BJ (cell line): ENCODE results near the gene CASP4. TPM values are rescaled to one million over a fixed set of nuclear protein-coding genes. Genes with fewer than 3 reads are reported as not detected.
A peak's percentile ranks its signal among the peaks of the same experiment; 100 is the strongest.

ENCODE experiments used
- CTCF ChIA-PET: fragments of 350-600 bp; formaldehyde crosslinking; extraction: SDS; loops from one replicate; lab custom pipeline; 2021; ENCODE audit warnings: antibody characterized with exemption, inconsistent platforms; lab: Yijun Ruan, JAX
- POLR2A ChIA-PET: fragments of 300-600 bp; sonication (Branson Sonifier 250); formaldehyde crosslinking; extraction: SDS; loops from one replicate; lab custom pipeline; 2021; ENCODE audit warnings: antibody characterized with exemption; lab: Charles Lee
- DNase-seq: peaks from one replicate; pipeline ENCODE4 v3.0.0-alpha.2; 2011; ENCODE audit warnings: low read depth
- H3K27me3 ChIP-seq: 2 replicates; pipeline ENCODE4 v1.6.0; 2011; ENCODE audit warnings: low read length; ENCODE audit not compliant: control insufficient read depth, insufficient read depth
- H3K36me3 ChIP-seq: 2 replicates; pipeline ENCODE4 v1.5.1; 2011; ENCODE audit warnings: low read length; ENCODE audit not compliant: control insufficient read depth, insufficient read depth
- H3K4me3 ChIP-seq: 2 replicates; pipeline ENCODE4 v1.5.1; 2011; ENCODE audit warnings: low read depth, mild to moderate bottlenecking, control low read depth, low read length
- CTCF ChIP-seq: IDR thresholded peaks from 2 replicates; pipeline ENCODE4 v1.5.1; 2011; ENCODE audit warnings: low read depth, mild to moderate bottlenecking, control low read depth, inconsistent platforms, low read length, moderate library complexity; ENCODE audit not compliant: insufficient read depth
- polyA plus RNA-seq: library from polyadenylated mRNA; depleted of rRNA; stranded (reverse); fragments of >200 nt; gene quantifications from 2 replicates; pipeline ENCODE4 v1.2.3, GENCODE V29; 2011

CASP4 gene
- polyA plus RNA-seq, 1 experiment: 87.7 TPM

GRCh38 chr11:104925850-104926249 lies 42.5 kb downstream of the CASP4 start:
- CTCF ChIA-PET: no interaction called here
- H3K27me3 ChIP-seq: no peaks in the 10 kb centered on the region
- TF ChIP-seq CTCF: no peak
- DNase-seq: no peak
- H3K36me3 ChIP-seq: no peaks in the 10 kb centered on the region
- H3K4me3 ChIP-seq: no peak overlapping the region
- POLR2A ChIA-PET: no interaction called here

- Histone ChIP-seq H3K36me3 (no peaks in the 10 kb centered on the region), H3K4me3 (peak overlapping the region; percentile 31), H3K27me3 (no peaks in the 10 kb centered on the region)
- no peak for TF ChIP-seq CTCF
- ChIA-PET POLR2A (no interaction called here), CTCF (no interaction called here)
- peak; percentile 63 for DNase-seq
Measured at GRCh38 chr11:104918113-104918824, 50.1 kb downstream of the CASP4 start.

GRCh38 chr11:104917271-104918112 lies 50.9 kb downstream of the CASP4 start:
- TF ChIP-seq CTCF: no peak
- ChIA-PET CTCF (interaction anchor here (1.2 kb wide), 1 partner anchor 21 kb away, joined by 3 read pairs; no protein-coding TSS in a partner anchor), POLR2A (interaction anchor here (0.6 kb wide), 1 partner anchor 411 kb away, joined by 3 read pairs; no protein-coding TSS in a partner anchor)
- Histone ChIP-seq H3K27me3 (no peaks in the 10 kb centered on the region), H3K4me3 (peak overlapping the region; percentile 31), H3K36me3 (no peaks in the 10 kb centered on the region)
- no peak for DNase-seq

- Histone ChIP-seq H3K36me3 (no peaks in the 10 kb centered on the region), H3K4me3 (no peak overlapping the region), H3K27me3 (no peaks in the 10 kb centered on the region)
- TF ChIP-seq CTCF: no peak
- ChIA-PET POLR2A (no interaction called here), CTCF (interaction anchor here (1.2 kb wide), 1 partner anchor 20 kb away, joined by 3 read pairs; no protein-coding TSS in a partner anchor)
- DNase-seq: no peak
Measured at GRCh38 chr11:104916442-104916841, 51.9 kb downstream of the CASP4 start.

GRCh38 chr11:104912102-104912501 lies 56.3 kb downstream of the CASP4 start:
- no peak overlapping the region for H3K4me3 ChIP-seq
- CTCF ChIA-PET: no interaction called here
- no peak for TF ChIP-seq CTCF
- no peaks in the 10 kb centered on the region for H3K36me3 ChIP-seq
- no peaks in the 10 kb centered on the region for H3K27me3 ChIP-seq
- no peak for DNase-seq
- POLR2A ChIA-PET: no interaction called here
